ENCODE results near the gene TPRX2. TPM values are rescaled to one million over a fixed set of nuclear protein-coding genes. Genes with fewer than 3 reads are reported as not detected.

The TPRX2 gene
- total and polyA plus RNA-seq, 12 donors = not detected

DNA sequence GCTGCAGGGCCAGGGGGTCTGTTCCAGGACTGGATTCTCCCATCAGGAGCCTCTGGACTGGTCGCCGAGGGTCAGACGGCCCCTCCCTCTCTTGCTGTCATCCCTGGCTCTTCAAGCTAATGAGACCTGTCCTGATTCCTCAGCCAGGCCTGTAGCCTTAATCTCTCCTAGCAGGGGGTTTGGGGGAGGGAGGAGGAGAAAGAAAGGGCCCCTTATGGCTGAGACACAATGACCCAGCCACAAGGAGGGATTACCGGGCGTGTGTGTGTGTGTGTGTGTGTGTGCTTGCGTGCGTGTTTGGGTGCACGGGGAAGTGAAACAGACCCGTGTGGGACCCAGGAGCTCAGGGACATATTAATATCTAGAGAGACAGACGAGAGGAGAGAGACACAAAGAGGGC is 39.2 kb upstream of the TPRX2 start:
- H3K4me1 ChIP-seq = no peaks in the 10 kb centered on the region
- H3K4me3 ChIP-seq = no peak overlapping the region
- peaks cover 0 to 54% (median 37%) of the 10 kb centered on the region in 7 donors for H3K27me3 ChIP-seq
- TF ChIP-seq, protein P1, sequence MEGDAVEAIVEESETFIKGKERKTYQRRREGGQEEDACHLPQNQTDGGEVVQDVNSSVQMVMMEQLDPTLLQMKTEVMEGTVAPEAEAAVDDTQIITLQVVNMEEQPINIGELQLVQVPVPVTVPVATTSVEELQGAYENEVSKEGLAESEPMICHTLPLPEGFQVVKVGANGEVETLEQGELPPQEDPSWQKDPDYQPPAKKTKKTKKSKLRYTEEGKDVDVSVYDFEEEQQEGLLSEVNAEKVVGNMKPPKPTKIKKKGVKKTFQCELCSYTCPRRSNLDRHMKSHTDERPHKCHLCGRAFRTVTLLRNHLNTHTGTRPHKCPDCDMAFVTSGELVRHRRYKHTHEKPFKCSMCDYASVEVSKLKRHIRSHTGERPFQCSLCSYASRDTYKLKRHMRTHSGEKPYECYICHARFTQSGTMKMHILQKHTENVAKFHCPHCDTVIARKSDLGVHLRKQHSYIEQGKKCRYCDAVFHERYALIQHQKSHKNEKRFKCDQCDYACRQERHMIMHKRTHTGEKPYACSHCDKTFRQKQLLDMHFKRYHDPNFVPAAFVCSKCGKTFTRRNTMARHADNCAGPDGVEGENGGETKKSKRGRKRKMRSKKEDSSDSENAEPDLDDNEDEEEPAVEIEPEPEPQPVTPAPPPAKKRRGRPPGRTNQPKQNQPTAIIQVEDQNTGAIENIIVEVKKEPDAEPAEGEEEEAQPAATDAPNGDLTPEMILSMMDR (IDR thresholded peaks at IDR 0.05) = no peak
- ATAC-seq (no peak), DNase-seq (no peak)
- 11 to 12% methylated on average over 10 of the region's 10 CpGs for WGBS, 2 donors
- no peaks in the 10 kb centered on the region for H3K9me3 ChIP-seq
- H3K27ac ChIP-seq = no peak overlapping the region
- no peaks in the 10 kb centered on the region for H3K36me3 ChIP-seq
- intact Hi-C loops (cut with DNase I) = loop anchor here in 2 of 10 donors (10.0 kb wide), 1 partner anchor 45 kb away; no protein-coding TSS in a partner anchor

DNA sequence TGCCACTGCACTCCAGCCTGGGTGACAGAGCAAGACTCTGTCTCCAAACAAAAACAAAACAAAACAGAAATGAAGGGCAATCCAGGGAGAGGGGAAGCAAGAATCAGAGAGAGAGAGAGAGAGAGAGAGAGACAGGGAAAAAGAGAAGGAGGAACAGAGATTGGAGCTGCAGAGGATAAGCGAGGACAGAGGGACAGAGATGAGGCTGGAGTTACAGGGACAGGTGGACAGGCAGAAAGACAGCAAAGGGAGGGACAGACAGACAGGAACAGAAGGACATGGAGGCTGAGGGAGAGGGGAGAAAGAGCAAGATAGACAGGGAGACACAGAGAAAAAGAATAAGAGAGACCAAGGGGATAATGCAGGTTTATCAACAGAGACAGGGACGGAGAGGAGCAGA is 38.6 kb upstream of the TPRX2 start:
- Histone ChIP-seq H3K9me3 (no peaks in the 10 kb centered on the region), H3K4me1 (no peaks in the 10 kb centered on the region), H3K4me3 (no peak overlapping the region), H3K36me3 (no peaks in the 10 kb centered on the region), H3K27ac (no peak overlapping the region), H3K27me3 (peaks cover 0 to 54% (median 37%) of the 10 kb centered on the region in 7 donors)
- 60 to 70% methylated on average over 2 of the region's 2 CpGs for WGBS, 2 donors
- no peak for ATAC-seq
- TF ChIP-seq, protein P1 (IDR thresholded peaks at IDR 0.05) = no peak
- DNase-seq = no peak
- intact Hi-C loops (cut with DNase I) = no loop called here

DNA sequence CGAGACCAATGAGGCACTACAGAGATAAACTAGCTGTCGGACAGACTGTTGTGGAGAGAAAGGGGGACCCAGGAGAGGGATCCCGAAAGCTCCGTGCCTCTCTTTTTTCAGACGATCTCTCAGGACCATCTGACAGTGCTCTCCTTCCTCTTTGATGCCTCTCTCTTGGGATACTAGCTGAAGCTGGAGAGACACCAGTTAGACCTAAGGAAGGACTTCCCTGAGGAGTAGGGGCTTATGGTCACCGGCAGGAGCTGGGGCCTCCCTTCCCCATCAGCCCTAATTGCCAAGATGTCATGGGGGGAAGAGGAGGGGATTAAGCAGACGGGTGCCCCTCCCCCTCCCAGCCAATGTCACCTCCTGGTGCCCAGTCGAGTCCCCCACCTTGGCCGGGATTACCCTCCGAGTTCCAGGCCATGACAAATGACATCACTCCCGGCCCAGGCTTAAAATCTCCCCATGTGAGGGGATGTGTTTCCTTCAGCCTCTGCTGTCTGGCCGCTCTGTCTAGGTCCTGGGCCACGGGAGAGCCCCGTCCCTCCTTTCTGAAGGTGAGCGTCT is 37.5 kb upstream of the TPRX2 start, which contains the start of gene CRX:
CRX (plus strand) TSS at position 478 of the 561 bp plus-strand sequence. CDS start 12,507 bp downstream, outside the sequence.
- peaks cover 0 to 58% (median 37%) of the 10 kb centered on the region in 7 donors for H3K27me3 ChIP-seq
- DNase-seq (no peak), ATAC-seq (no peak)
- no peak within 1 kb of the TSS for H3K4me3 ChIP-seq
- intact Hi-C loops (cut with DNase I) = no loop called here
- no peaks in the 10 kb centered on the region for H3K4me1 ChIP-seq
- peaks cover 0 to 3% (median 0%) of the 10 kb centered on the region in 11 donors for H3K9me3 ChIP-seq
- WGBS, 2 donors = 34 to 37% methylated on average over 15 of the region's 15 CpGs
- TF ChIP-seq, protein P1 (IDR thresholded peaks at IDR 0.05) = no peak
- H3K36me3 ChIP-seq = no peaks in the 10 kb centered on the region
- no peak within 1 kb of the TSS for H3K27ac ChIP-seq

DNA sequence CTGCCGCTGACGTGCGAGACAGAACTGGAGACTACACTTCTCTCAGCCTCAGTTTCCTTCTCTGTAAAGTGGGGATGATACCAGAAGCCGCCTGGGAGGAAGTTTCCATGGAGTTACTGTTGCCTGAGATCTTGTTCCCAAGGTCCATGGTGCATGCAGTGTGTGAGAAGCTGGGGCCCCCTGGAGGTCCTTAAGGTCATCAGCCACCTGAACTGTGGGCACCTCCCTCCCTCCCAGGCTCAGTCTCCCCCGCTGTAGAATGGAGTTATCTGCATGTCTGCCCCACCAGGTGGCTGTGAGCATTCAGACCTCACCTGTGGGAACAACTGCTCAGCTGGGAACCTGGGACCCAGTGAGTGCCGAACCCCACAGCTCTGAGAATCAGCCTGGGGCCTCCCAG is 34.6 kb upstream of the TPRX2 start:
- TF ChIP-seq, protein P1 (IDR thresholded peaks at IDR 0.05) = no peak
- DNase-seq (no peak), ATAC-seq (no peak)
- no peak overlapping the region for H3K4me3 ChIP-seq
- no peak overlapping the region for H3K27ac ChIP-seq
- H3K4me1 ChIP-seq = no peaks in the 10 kb centered on the region
- H3K9me3 ChIP-seq = peaks cover 0 to 7% (median 0%) of the 10 kb centered on the region in 11 donors
- 74 to 80% methylated on average over 6 of the region's 6 CpGs for WGBS, 2 donors
- H3K27me3 ChIP-seq = peaks cover 0 to 49% (median 27%) of the 10 kb centered on the region in 7 donors
- no peaks in the 10 kb centered on the region for H3K36me3 ChIP-seq
- intact Hi-C loops (cut with DNase I) = no loop called here
